Right kidney (tissue), 1 donor: ENCODE data around the gene IRAK1.

Experiments
- DNase-seq: peaks from one replicate; pipeline ENCODE4 v3.0.0-alpha.2; 2016

The IRAK1 gene

GRCh38 chrX:154043003-154043763, 23.5 kb upstream of the IRAK1 start:
- DNase-seq = no peak

GRCh38 chrX:154040863-154041262, 21.2 kb upstream of the IRAK1 start:
- no peak for DNase-seq

DNA sequence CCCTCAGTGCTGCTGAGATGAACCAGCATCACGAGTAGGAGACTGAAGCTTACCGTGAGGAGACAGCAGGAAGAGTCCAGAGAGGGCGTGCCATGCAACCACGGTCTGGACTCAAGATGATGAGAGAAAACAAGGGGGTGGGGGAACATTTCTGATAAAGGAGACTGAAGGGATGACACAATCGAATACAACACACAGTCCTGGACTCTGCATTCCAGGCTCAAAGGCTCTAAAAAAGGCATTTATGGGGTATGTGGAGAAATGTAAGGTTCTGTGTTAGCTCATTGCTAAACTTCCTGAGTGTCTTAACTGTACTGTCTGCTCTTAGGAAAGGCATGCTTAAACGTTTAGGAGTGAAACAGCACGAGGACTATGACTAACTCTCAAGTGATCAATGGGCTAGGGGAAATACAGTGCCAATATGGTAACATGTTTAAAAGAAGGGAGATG, 20.6 kb upstream of the IRAK1 start:
- no peak for DNase-seq

GRCh38 chrX:154039577-154039976, 19.9 kb upstream of the IRAK1 start:
- DNase-seq = no peak

DNA sequence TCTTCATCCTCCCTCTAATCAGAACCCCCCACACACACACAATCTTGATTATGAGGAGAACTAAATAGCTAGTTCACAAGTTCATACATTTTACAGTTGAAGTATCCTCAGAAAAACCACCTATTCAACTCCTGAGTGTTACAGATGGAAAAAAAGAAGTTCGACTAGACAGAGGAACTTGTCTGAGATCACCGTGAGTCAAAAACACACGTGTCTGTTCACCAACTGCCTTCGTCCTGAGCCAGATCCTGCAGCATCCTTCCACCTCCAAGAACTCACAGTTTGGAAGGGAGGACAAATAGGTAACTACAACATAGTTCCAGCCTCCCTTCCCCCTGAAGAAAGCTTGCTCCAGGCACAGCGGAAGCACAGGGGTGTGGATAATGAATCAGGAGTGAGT, 19.0 kb upstream of the IRAK1 start:
- no peak for DNase-seq

- DNase-seq = no peak
Measured at GRCh38 chrX:154037754-154038153, 18.1 kb upstream of the IRAK1 start.

- DNase-seq = no peak
Measured at GRCh38 chrX:154036513-154036912, 16.8 kb upstream of the IRAK1 start.

GRCh38 chrX:154033848-154034247, 14.1 kb upstream of the IRAK1 start:
- DNase-seq = no peak

GRCh38 chrX:154032653-154033052, 13.0 kb upstream of the IRAK1 start:
- no peak for DNase-seq

GRCh38 chrX:154032160-154032559, 12.5 kb upstream of the IRAK1 start:
- no peak for DNase-seq

DNA sequence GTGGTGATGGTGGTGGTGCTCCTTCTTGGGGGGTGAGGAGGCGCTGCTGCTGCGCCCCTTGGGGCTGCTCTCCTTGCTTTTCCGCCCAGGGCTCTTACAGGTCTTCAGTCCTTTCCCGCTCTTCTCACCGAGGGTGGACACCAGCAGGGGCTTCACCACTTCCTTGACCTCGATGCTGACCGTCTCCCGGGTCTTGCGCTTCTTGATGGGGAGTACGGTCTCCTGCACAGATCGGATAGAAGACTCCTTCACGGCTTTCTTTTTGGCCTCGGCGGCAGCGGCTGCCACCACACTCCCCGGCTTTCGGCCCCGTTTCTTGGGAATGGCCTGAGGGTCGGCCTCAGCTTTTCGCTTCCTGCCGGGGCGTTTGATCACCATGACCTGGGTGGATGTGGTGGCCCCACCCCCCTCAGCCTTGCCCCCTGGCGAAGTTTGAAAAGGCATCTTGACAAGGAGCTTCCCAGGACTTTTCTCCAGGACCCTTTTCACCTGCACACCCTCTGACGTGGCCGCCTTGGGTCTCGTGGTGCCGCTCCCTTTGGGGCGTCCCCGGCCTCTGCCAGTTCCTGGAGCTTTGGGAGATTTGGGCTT, 11.1 kb upstream of the IRAK1 start:
- DNase-seq = no peak

- no peak for DNase-seq
Measured at GRCh38 chrX:154030266-154030665, 10.6 kb upstream of the IRAK1 start.

DNA sequence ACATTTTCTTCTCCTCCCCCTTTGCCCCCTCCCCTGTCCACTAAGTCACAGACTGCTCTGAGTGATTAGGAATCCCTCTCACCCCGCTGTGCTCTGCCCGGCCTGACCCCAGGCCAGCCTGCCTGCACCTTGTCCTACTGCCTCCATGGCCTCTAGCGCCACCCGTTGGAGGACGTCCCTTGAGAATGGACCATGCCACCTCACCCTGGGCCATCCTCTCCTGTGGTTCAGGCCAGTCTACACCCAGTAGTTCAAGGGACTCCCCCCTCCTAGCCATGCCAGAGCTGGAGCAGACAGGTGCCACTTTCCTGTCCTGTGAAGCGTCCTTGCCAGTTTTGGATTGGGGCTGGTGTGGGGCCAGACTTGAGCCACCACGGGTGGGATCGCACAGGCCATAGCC, 9.7 kb upstream of the IRAK1 start:
- no peak for DNase-seq

DNA sequence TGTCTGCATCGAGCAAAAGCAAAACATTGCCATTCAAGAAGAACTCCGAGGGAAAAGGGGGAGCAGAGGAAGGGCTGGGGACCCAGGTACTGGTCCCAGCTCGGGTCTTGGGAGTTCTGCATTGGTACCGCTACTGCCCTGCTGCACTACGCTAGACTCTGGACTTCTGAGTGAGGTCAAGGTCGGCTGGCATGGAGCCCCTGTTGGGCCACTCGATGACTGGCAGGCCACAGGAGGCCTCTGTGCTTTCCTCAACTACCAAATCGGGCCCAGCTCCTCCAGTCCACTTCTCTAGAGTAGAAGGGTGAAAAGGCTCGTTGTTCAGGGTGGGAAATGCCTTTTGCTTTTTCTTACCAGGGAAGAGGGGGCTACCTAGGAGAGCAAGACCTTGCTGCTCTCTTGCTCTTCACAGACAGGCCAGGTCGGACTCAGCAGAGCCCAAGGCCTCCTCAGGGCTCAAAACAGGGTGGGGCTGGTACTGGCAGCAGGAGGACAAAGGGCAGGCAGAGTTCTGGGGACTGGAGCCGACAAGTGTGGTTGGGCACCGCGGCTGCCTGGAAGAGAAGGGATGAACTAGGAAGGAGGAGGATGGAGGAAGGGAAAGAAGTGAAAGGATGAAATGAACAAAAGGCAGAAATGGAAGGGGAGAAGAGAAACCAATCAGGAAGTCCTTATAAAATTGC, 8.9 kb upstream of the IRAK1 start:
- no peak for DNase-seq

DNA sequence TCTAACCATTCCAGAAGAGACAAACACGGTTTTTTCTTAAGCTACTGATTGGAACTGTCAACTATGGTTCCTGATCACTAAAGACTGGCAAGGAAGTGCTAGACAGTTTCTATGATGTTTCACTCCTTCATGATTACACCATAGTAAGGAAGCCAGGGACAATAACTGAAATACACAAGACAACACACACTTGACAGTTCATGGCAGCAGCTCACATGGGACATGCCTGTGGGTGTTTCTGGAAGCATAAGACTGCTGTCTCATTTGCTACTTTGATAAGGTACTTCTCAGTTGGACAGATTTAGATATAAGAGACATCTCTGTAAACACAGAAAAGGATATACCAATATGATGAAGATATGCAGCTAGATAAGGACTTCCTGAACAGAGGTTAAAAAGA, 8.3 kb upstream of the IRAK1 start:
- DNase-seq = no peak

GRCh38 chrX:154027022-154027402, 7.3 kb upstream of the IRAK1 start:
- no peak for DNase-seq

- DNase-seq = no peak
Measured at GRCh38 chrX:154026136-154027021, 6.7 kb upstream of the IRAK1 start.

GRCh38 chrX:154025230-154025629, 5.5 kb upstream of the IRAK1 start:
- no peak for DNase-seq

DNA sequence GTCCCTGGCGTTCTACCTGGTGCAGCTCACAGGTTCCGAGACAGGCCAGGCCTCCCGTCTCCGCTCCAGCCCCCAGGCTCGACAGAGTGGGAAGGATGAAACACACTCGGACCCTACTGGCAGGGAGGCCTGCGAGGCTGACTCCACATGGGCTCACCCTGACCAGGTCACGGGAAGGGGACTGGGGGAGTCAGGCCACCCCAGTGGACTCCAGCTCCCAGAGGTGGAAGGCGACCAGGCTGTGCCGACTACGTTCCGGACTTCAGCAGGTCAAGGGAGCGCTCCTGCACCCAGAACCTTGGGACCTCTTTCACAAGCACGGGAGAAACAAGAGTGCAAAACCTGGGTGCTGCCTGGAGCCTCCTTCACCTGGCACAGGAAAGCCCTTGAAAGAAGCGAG, 4.6 kb upstream of the IRAK1 start:
- DNase-seq = no peak

DNA sequence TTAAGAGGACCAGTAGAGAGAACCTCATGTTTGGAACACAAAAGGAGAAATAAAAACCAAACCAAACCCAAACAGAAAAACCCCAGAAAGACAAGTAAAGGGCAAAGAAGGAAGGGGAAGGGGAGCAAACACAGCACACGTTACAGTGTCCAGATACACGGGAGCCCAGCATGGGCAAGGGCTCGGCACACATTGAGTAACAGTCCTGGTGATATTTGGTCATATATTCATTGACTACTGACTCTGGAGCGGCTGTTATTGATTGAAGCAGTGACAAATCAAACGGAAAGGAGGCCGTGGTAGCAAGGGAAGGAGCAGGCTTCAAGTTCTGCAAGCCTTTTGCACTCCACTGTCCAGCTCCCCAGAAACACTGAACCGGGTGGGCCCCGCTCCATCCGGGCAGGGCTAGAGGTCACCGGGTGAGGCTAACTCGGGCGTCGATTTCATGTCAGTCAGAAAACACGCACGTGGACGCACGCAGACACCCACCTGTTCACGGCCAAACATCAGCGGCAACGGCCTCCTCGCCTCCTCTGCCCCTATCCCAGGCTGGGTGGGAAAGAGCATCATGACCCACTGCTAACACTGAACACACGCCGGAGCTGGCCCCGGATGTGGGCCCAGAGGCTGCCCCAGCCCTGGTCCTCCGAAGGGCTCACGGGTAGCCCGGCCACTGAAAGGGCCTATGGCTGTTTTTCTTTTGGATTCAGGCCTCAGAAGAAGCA, 3.7 kb upstream of the IRAK1 start:
- no peak for DNase-seq

DNA sequence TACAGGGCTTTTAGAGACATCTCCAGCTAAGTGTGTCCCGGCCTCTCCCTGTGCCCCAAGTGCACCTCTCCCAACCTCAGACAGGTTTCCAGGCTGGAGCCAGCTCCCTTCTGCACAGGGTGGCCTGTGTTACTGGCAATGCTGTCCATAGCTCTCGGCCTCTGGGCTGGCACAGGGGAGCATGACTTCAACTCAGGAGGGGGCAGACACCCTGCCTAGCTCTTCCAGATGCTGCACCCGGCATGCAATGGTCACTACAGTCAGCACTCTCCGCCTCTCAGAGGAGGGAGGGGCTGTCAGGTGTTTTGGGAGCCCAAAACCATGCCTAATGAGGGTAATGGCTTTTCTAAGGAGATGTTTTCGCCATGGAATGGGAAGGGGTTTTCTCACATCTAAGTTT, 2.4 kb upstream of the IRAK1 start:
- DNase-seq = no peak

GRCh38 chrX:154021131-154021611, 1.5 kb upstream of the IRAK1 start:
- DNase-seq = no peak
